ENCODE results near the gene COL9A3.

Gene COL9A3

GRCh38 chr20:62889871-62890270 is 73.0 kb downstream of the COL9A3 start:
- in situ Hi-C loops (cut with MboI; ENCODE audit: low sequenced_read_pairs), result no loop called here

GRCh38 chr20:62890444-62890843 is 73.6 kb downstream of the COL9A3 start:
- in situ Hi-C loops (cut with MboI; ENCODE audit: low sequenced_read_pairs), result no loop called here
